ENCODE results near the gene MIEF1.

The MIEF1 gene

GRCh38 chr22:39563571-39564428 is 61.7 kb downstream of the MIEF1 start:
- no peak for DNase-seq

- DNase-seq: no peak
These were observed 63.4 kb downstream of the MIEF1 start for GRCh38 chr22:39565414-39565944.

GRCh38 chr22:39567135-39567946 is 65.3 kb downstream of the MIEF1 start:
- DNase-seq: peak; percentile 36
